ENCODE results near the gene CYP3A4. TPM values are rescaled to one million over a fixed set of nuclear protein-coding genes. Genes with fewer than 3 reads are reported as not detected.
A peak's percentile ranks its signal among the peaks of the same experiment; 100 is the strongest.

CYP3A4 gene
- total and polyA plus RNA-seq, 2 of the 13 experiments (the other 11 are each of a cell fraction or from before 2014, with no cell fraction given): 0.11 to 0.24 TPM

DNA sequence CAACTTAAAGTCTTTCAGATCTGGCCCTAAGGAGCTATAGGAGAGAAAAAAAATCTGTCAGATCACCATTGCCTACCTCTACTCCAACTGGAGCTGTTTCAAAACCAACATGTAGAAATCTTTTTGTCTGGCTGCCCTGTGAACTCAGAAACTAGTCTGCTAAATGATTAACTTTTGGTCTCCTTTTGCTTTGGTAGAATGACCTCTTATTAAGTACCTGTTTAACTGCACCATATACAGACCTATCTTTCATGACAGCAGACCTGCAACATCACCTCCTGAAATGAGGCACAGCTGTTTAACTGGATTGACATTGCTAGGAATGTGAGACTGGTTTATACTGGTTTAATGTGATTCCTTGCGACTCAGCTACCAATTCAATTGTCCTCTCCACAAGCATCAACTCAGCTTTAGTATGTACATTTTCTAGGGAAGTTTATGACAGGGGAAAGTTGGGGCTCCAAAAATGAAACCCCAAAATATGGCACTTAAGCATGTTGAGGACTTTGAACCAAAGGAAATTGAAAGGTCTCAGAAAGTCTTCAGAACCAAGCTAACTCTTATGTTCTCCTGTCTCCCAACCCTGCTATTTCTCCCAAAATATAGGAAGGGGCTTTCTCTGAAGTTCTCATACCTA is 45.7 kb upstream of the CYP3A4 start (continued):
- TF ChIP-seq ZNF20 (CRISPR knock-in tag; IDR thresholded peaks at IDR 0.05) (no peak), ZNF329 (CRISPR knock-in tag; IDR thresholded peaks at IDR 0.05; ENCODE audit: low read depth) (no peak), SNRNP70 (IDR thresholded peaks at IDR 0.05; ENCODE audit: low read depth, low read length) (no peak), ZNF543 (CRISPR knock-in tag; IDR thresholded peaks at IDR 0.05) (0 out of 2 replicates have a peak, but pooled peaks have one; percentile 64), ZNF577 (CRISPR knock-in tag; IDR thresholded peaks at IDR 0.05; ENCODE audit: borderline replicate concordance, low read depth) (no peak), BRD4 (CRISPR knock-in tag; IDR thresholded peaks at IDR 0.05) (no peak), ZNF280D (CRISPR knock-in tag; IDR thresholded peaks at IDR 0.05) (no peak), MAX (IDR thresholded peaks at IDR 0.05) (no peak), ZNF383 (CRISPR knock-in tag; IDR thresholded peaks at IDR 0.05; ENCODE audit: borderline replicate concordance) (no peak), CHD4 (IDR thresholded peaks at IDR 0.05; ENCODE audit: borderline replicate concordance, low read length) (no peak), ZNF292 (CRISPR knock-in tag; IDR thresholded peaks at IDR 0.05; ENCODE audit: borderline replicate concordance, low read depth) (no peak), ZSCAN29 (CRISPR knock-in tag; conservative IDR thresholded peaks at IDR 0.05) (no peak), ZBTB1 (CRISPR knock-in tag; IDR thresholded peaks at IDR 0.05; ENCODE audit: borderline replicate concordance) (no peak), ZNF562 (CRISPR knock-in tag; IDR thresholded peaks at IDR 0.05; ENCODE audit: borderline replicate concordance) (no peak), PHF21A (CRISPR knock-in tag; IDR thresholded peaks at IDR 0.05) (peak; percentile 62), ZNF839 (CRISPR knock-in tag; IDR thresholded peaks at IDR 0.05; ENCODE audit: borderline replicate concordance) (no peak), MAFK (conservative IDR thresholded peaks at IDR 0.05 in 1 of 2, IDR thresholded peaks at IDR 0.05 in 1 of 2; ENCODE audit: low read length in 2 of 2) (no peak), ZSCAN25 (CRISPR knock-in tag; IDR thresholded peaks at IDR 0.05) (no peak), HOXD1 (CRISPR knock-in tag; IDR thresholded peaks at IDR 0.05) (no peak), NFE2L1 (CRISPR knock-in tag; IDR thresholded peaks at IDR 0.05; ENCODE audit: borderline replicate concordance) (no peak), ZNF569 (CRISPR knock-in tag; IDR thresholded peaks at IDR 0.05; ENCODE audit: borderline replicate concordance) (no peak)
- TF ChIP-seq, protein P1, sequence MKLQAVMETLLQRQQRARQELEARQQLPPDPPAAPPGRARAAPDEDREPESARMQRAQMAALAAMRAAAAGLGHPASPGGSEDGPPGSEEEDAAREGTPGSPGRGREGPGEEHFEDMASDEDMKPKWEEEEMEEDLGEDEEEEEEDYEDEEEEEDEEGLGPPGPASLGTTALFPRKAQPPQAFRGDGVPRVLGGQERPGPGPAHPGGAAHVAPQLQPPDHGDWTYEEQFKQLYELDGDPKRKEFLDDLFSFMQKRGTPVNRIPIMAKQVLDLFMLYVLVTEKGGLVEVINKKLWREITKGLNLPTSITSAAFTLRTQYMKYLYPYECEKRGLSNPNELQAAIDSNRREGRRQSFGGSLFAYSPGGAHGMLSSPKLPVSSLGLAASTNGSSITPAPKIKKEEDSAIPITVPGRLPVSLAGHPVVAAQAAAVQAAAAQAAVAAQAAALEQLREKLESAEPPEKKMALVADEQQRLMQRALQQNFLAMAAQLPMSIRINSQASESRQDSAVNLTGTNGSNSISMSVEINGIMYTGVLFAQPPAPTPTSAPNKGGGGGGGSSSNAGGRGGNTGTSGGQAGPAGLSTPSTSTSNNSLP (IDR thresholded peaks at IDR 0.05; ENCODE audit: low read depth, low read length): no peak
- TF ChIP-seq, protein P2, sequence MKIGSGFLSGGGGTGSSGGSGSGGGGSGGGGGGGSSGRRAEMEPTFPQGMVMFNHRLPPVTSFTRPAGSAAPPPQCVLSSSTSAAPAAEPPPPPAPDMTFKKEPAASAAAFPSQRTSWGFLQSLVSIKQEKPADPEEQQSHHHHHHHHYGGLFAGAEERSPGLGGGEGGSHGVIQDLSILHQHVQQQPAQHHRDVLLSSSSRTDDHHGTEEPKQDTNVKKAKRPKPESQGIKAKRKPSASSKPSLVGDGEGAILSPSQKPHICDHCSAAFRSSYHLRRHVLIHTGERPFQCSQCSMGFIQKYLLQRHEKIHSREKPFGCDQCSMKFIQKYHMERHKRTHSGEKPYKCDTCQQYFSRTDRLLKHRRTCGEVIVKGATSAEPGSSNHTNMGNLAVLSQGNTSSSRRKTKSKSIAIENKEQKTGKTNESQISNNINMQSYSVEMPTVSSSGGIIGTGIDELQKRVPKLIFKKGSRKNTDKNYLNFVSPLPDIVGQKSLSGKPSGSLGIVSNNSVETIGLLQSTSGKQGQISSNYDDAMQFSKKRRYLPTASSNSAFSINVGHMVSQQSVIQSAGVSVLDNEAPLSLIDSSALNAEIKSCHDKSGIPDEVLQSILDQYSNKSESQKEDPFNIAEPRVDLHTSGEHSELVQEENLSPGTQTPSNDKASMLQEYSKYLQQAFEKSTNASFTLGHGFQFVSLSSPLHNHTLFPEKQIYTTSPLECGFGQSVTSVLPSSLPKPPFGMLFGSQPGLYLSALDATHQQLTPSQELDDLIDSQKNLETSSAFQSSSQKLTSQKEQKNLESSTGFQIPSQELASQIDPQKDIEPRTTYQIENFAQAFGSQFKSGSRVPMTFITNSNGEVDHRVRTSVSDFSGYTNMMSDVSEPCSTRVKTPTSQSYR (CRISPR knock-in tag; IDR thresholded peaks at IDR 0.05; ENCODE audit: borderline replicate concordance): no peak

Measured in HepG2 (cell line).